Kidney capillary endothelial cell (primary cell): ENCODE data around the gene SLC37A2.

Experiments used
- DNase-seq: peaks from one replicate; pipeline ENCODE4 v3.0.0-alpha.2; 2018; ENCODE audit warnings: low spot score

SLC37A2 gene

GRCh38 chr11:125111343-125112207, 48.5 kb downstream of the SLC37A2 start, which contains the start of gene TMEM218:
TMEM218 (minus strand) TSS chr11:125111626; CDS start chr11:125102241, 9,385 bp downstream.
- DNase-seq = peak; percentile 98

- no peak for DNase-seq
Observed at GRCh38 chr11:125112208-125112604, 49.1 kb downstream of the SLC37A2 start.

GRCh38 chr11:125114518-125114917, 51.4 kb downstream of the SLC37A2 start:
- DNase-seq = no peak

- DNase-seq = no peak
Observed at GRCh38 chr11:125117429-125117828, 54.3 kb downstream of the SLC37A2 start.

- DNase-seq = no peak
Observed at GRCh38 chr11:125123194-125123946, 60.3 kb downstream of the SLC37A2 start.

- DNase-seq = peak; percentile 26
Observed at GRCh38 chr11:125123947-125124617, 61.0 kb downstream of the SLC37A2 start.

GRCh38 chr11:125124618-125124992, 61.5 kb downstream of the SLC37A2 start:
- DNase-seq = no peak

- DNase-seq = no peak
Observed at GRCh38 chr11:125128450-125128849, 65.3 kb downstream of the SLC37A2 start.

- no peak for DNase-seq
Observed at GRCh38 chr11:125129316-125129993, 66.3 kb downstream of the SLC37A2 start.

GRCh38 chr11:125132071-125132470, 69.0 kb downstream of the SLC37A2 start:
- DNase-seq = no peak

- DNase-seq = no peak
Observed at GRCh38 chr11:125132596-125132995, 69.5 kb downstream of the SLC37A2 start.

- DNase-seq = no peak
Observed at GRCh38 chr11:125136001-125136400, 72.9 kb downstream of the SLC37A2 start.

GRCh38 chr11:125138966-125139365, 75.9 kb downstream of the SLC37A2 start:
- no peak for DNase-seq

GRCh38 chr11:125139778-125140177, 76.7 kb downstream of the SLC37A2 start:
- no peak for DNase-seq
